ENCODE results near the gene TMEM272.

Gene TMEM272

GRCh38 chr13:51804295-51805172 is 40.4 kb downstream of the TMEM272 start:
- DNase-seq, result no peak

GRCh38 chr13:51803422-51804294 is 41.3 kb downstream of the TMEM272 start, which contains the start of gene DHRS12:
DHRS12 (minus strand) TSS chr13:51804163; CDS start chr13:51799659, 4,504 bp downstream.
- DNase-seq, result peak; percentile 93

GRCh38 chr13:51802631-51803418 is 42.2 kb downstream of the TMEM272 start:
- DNase-seq, result no peak

- no peak for DNase-seq
Measured at GRCh38 chr13:51801631-51802099, 43.3 kb downstream of the TMEM272 start.

- no peak for DNase-seq
Measured at GRCh38 chr13:51800486-51800885, 44.5 kb downstream of the TMEM272 start.

- DNase-seq, result no peak
Measured at GRCh38 chr13:51799261-51799660, 45.7 kb downstream of the TMEM272 start.

GRCh38 chr13:51797664-51798488 is 47.1 kb downstream of the TMEM272 start:
- DNase-seq, result no peak

GRCh38 chr13:51796546-51796945 is 48.4 kb downstream of the TMEM272 start:
- DNase-seq, result no peak

- DNase-seq, result no peak
Measured at GRCh38 chr13:51795419-51795818, 49.6 kb downstream of the TMEM272 start.

GRCh38 chr13:51794964-51795363 is 50.0 kb downstream of the TMEM272 start:
- DNase-seq, result no peak

- DNase-seq, result no peak
Measured at GRCh38 chr13:51793570-51794271, 51.3 kb downstream of the TMEM272 start.

GRCh38 chr13:51786425-51787265 is 58.3 kb downstream of the TMEM272 start:
- no peak for DNase-seq

GRCh38 chr13:51785712-51786424 is 59.1 kb downstream of the TMEM272 start:
- no peak for DNase-seq

- DNase-seq, result no peak
Measured at GRCh38 chr13:51784097-51784496, 60.9 kb downstream of the TMEM272 start.

- DNase-seq, result no peak
Measured at GRCh38 chr13:51783428-51784094, 61.4 kb downstream of the TMEM272 start.

- no peak for DNase-seq
Measured at GRCh38 chr13:51782026-51782710, 62.8 kb downstream of the TMEM272 start.

- DNase-seq, result no peak
Measured at GRCh38 chr13:51781246-51782022, 63.5 kb downstream of the TMEM272 start.

Data from activated gamma-delta T cell (primary cell).